PC-9 (cell line): Measurements from ENCODE around the gene SH3PXD2B. TPM values are rescaled to one million over a fixed set of nuclear protein-coding genes. Genes with fewer than 3 reads are reported as not detected.

ENCODE experiments used
- BruUV-seq: library from RNA; stranded (reverse); fragments of 400-500 nt; replicated peaks from 2 replicates; lab custom pipeline; 2021; lab: Mats Ljungman, UMichigan
- CTCF ChIA-PET: fragments of 300-600 bp; sonication (Branson Sonifier 250); formaldehyde crosslinking; loops from one replicate; lab custom pipeline; 2022; ENCODE audit warnings: antibody characterized with exemption; lab: Charles Lee
- POLR2A ChIA-PET: fragments of 300-600 bp; sonication (Branson Sonifier 250); formaldehyde crosslinking; loops from one replicate; lab custom pipeline; 2022; ENCODE audit warnings: antibody characterized with exemption; ENCODE audit not compliant: unreplicated experiment; lab: Charles Lee
- DNase-seq, 2 experiments: peaks; one replicate each; pipeline versions ENCODE4 v3.0.0 to v3.0.0-alpha.2; 2015 to 2022; ENCODE audit warnings: mixed read lengths in 1 of 2
- H2AFZ ChIP-seq: fragments of 200-600 bp; sonication (generic); 2 replicates; pipeline ENCODE4 v1.8.1; 2017; ENCODE audit warnings: antibody characterized with exemption
- H3F3A ChIP-seq: fragments of 200-600 bp; sonication (generic); 2 replicates; pipeline ENCODE4 v1.8.1; 2017; ENCODE audit warnings: antibody characterized with exemption, mild to moderate bottlenecking, low read depth; ENCODE audit not compliant: insufficient read depth
- H3K27ac ChIP-seq: fragments of 200-600 bp; sonication (generic); 2 replicates; pipeline ENCODE4 v1.6.1; 2016; ENCODE audit warnings: mixed run types
- H3K27me3 ChIP-seq: fragments of 200-600 bp; sonication (generic); 2 replicates; pipeline ENCODE4 v1.6.1; 2016; ENCODE audit warnings: low read depth, mixed run types; ENCODE audit not compliant: insufficient read depth
- H3K36me3 ChIP-seq: fragments of 200-600 bp; sonication (generic); 2 replicates; pipeline ENCODE4 v1.6.1; 2016; ENCODE audit warnings: low read depth, mixed run types
- H3K4me1 ChIP-seq: fragments of 200-600 bp; sonication (generic); replicated peaks from 2 replicates; pipeline ENCODE4 v1.6.1; 2016; ENCODE audit warnings: mixed run types; ENCODE audit not compliant: insufficient read depth
- H3K4me2 ChIP-seq: fragments of 200-600 bp; sonication (generic); 2 replicates; pipeline ENCODE4 v1.6.1; 2017; ENCODE audit warnings: mixed run types
- H3K4me3 ChIP-seq: fragments of 200-600 bp; sonication (generic); 2 replicates; pipeline ENCODE4 v1.6.1; 2016; ENCODE audit warnings: mixed run types
- H3K79me2 ChIP-seq: fragments of 200-600 bp; sonication (generic); 2 replicates; pipeline ENCODE4 v1.6.1; 2017; ENCODE audit warnings: low read depth, mixed run types
- H3K9me2 ChIP-seq: fragments of 200-600 bp; sonication (generic); 2 replicates; pipeline ENCODE4 v1.8.1; 2017; ENCODE audit warnings: mild to moderate bottlenecking; ENCODE audit not compliant: insufficient read depth
- H3K9me3 ChIP-seq: fragments of 200-600 bp; sonication (generic); 2 replicates; pipeline ENCODE4 v1.8.1; 2016; ENCODE audit warnings: low read depth; ENCODE audit not compliant: insufficient read depth
- H4K20me1 ChIP-seq: fragments of 200-600 bp; sonication (generic); 2 replicates; pipeline ENCODE4 v1.8.1; 2017; ENCODE audit not compliant: insufficient read depth
- CTCF ChIP-seq: fragments of 200-600 bp; sonication (generic); conservative IDR thresholded peaks from 2 replicates; pipeline ENCODE4 v1.6.1; 2017; ENCODE audit warnings: mixed run types, antibody characterized with exemption, mild to moderate bottlenecking, moderate library complexity
- EZH2 ChIP-seq: fragments of 200-600 bp; sonication (generic); IDR thresholded peaks from 2 replicates; pipeline ENCODE4 v1.8.0; 2017; ENCODE audit warnings: antibody characterized with exemption, low read depth
- intact Hi-C: fragments of 100-400 bp; cut with micrococcal nuclease; formaldehyde crosslinking; loops from one replicate; pipeline ENCODE4 v1.10.0; 2022; ENCODE audit not compliant: unreplicated experiment
- total RNA-seq: library from RNA; stranded (reverse); gene quantifications from 2 replicates; pipeline ENCODE4 v1.2.3, GENCODE V29; 2021

Gene SH3PXD2B
- total RNA-seq, 1 experiment from 2014 or later: 29.3 TPM

DNA sequence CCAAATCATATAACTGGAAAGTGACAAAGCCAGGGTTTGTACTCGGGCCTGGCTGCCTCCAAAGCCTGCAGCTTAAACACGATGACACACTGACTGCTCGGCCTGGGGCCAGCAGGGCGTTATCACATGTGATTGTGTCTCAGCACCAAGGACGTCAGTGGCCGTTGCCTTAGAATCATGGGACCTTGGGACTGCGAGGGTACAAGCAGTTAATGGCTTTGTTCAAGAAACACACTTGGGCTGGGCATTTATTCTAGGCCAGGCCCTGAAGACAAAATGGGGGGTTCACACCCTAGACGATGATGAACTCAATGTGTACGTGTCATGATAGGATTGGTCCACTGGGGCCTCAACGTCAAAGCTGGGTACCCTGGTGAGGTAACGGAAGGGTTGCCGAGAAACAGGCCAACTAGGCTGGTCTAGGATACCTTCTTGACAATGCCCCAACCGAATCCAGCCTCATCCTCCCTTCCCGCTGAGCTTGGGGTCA, 13.0 kb downstream of the SH3PXD2B start:
- intact Hi-C loops: no loop called here
- H2AFZ ChIP-seq: no peak overlapping the region
- no peaks in the 10 kb centered on the region for H3K79me2 ChIP-seq
- TF ChIP-seq CTCF: no peak
- no peak for DNase-seq
- ChIA-PET CTCF (no interaction called here), POLR2A (no interaction called here)
- no peaks in the 10 kb centered on the region for H3K9me3 ChIP-seq
- no peaks in the 10 kb centered on the region for H3K36me3 ChIP-seq
- H3K4me1 ChIP-seq: peaks cover 34% of the 10 kb centered on the region
- H4K20me1 ChIP-seq: no peaks in the 10 kb centered on the region
- no peak overlapping the region for H3K27ac ChIP-seq
- H3K4me3 ChIP-seq: no peak overlapping the region
- no peaks in the 10 kb centered on the region for H3K9me2 ChIP-seq
- H3F3A ChIP-seq: no peaks in the 10 kb centered on the region; the same call in 1 of the 2 replicates
- no peaks in the 10 kb centered on the region for H3K27me3 ChIP-seq
- no TSS peak for BruUV-seq
- H3K4me2 ChIP-seq: no peak overlapping the region

- BruUV-seq: no TSS peak
Measured at GRCh38 chr5:172440486-172440885, 13.8 kb downstream of the SH3PXD2B start.

DNA sequence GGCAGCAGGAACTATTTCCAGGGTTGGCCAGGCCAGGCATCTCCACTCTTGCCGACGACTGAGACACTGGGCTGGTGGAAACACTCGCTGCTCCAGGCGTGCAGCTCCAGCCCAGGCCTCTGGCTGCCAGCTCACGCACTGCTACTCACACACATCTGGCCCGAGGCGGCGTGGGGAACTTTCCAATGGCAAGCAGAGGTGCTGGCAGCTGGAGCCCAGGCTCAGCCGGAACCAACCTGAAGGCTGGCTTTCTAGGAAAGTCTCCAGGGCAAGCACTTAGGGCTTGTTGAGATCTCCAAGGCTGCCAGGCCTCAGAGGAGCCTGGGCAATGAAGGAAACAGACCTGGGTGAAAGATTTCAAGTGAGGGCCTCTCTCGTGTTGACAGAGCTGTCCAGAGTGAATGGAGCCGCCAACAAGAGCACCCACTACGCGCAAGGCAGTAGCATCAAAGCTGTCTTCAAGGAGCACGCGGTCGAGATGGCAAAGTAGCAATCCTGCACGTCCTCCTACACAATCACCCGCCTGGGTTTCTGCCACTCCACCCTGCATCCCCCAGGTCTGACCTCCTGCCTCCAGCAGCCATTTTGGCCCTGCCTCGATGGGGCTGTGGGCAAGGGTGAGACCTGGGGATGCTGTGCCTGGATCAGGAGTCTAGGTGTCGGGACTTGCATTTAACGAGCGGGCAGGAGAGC, 14.4 kb downstream of the SH3PXD2B start:
- no TSS peak for BruUV-seq
- no peak for TF ChIP-seq CTCF
- TF ChIP-seq EZH2: no peak
- no peaks in the 10 kb centered on the region for H3K9me3 ChIP-seq
- no peaks in the 10 kb centered on the region for H3K27me3 ChIP-seq
- intact Hi-C loops: no loop called here
- no peak overlapping the region for H3K4me3 ChIP-seq
- no peak overlapping the region for H2AFZ ChIP-seq
- no peak overlapping the region for H3K27ac ChIP-seq
- no peaks in the 10 kb centered on the region for H3K9me2 ChIP-seq
- H3K4me2 ChIP-seq: no peak overlapping the region
- H4K20me1 ChIP-seq: no peaks in the 10 kb centered on the region
- H3K36me3 ChIP-seq: no peaks in the 10 kb centered on the region
- H3F3A ChIP-seq: no peaks in the 10 kb centered on the region; the same call in 1 of the 2 replicates
- ChIA-PET POLR2A (no interaction called here), CTCF (interaction anchor here (0.6 kb wide), 1 partner anchor 11 kb away, joined by 3 read pairs; no protein-coding TSS in a partner anchor)
- H3K79me2 ChIP-seq: no peaks in the 10 kb centered on the region
- peaks cover 34% of the 10 kb centered on the region for H3K4me1 ChIP-seq
- DNase-seq: no peak

More at GRCh38 chr5:172440486-172440885, 13.8 kb downstream of the SH3PXD2B start:
- TF ChIP-seq EZH2: no peak
- no peak for TF ChIP-seq CTCF
- Histone ChIP-seq H3K4me1 (peaks cover 34% of the 10 kb centered on the region), H3K9me3 (no peaks in the 10 kb centered on the region), H3F3A (no peaks in the 10 kb centered on the region; the same call in 1 of the 2 replicates), H2AFZ (no peak overlapping the region), H3K9me2 (no peaks in the 10 kb centered on the region), H3K27ac (no peak overlapping the region), H3K4me3 (no peak overlapping the region), H3K36me3 (no peaks in the 10 kb centered on the region), H3K27me3 (no peaks in the 10 kb centered on the region), H3K79me2 (no peaks in the 10 kb centered on the region), H4K20me1 (no peaks in the 10 kb centered on the region), H3K4me2 (no peak overlapping the region)
- POLR2A ChIA-PET: no interaction called here
- CTCF ChIA-PET: no interaction called here
- intact Hi-C loops: no loop called here
- DNase-seq: no peak
